ENCODE results near the gene ADAMTSL4.

- TF ChIP-seq, protein P1, sequence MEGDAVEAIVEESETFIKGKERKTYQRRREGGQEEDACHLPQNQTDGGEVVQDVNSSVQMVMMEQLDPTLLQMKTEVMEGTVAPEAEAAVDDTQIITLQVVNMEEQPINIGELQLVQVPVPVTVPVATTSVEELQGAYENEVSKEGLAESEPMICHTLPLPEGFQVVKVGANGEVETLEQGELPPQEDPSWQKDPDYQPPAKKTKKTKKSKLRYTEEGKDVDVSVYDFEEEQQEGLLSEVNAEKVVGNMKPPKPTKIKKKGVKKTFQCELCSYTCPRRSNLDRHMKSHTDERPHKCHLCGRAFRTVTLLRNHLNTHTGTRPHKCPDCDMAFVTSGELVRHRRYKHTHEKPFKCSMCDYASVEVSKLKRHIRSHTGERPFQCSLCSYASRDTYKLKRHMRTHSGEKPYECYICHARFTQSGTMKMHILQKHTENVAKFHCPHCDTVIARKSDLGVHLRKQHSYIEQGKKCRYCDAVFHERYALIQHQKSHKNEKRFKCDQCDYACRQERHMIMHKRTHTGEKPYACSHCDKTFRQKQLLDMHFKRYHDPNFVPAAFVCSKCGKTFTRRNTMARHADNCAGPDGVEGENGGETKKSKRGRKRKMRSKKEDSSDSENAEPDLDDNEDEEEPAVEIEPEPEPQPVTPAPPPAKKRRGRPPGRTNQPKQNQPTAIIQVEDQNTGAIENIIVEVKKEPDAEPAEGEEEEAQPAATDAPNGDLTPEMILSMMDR (IDR thresholded peaks at IDR 0.05), result no peak
- TF ChIP-seq POLR2A (IDR thresholded peaks at IDR 0.05), result no peak
Observed at GRCh38 chr1:150544204-150544603, 5.0 kb upstream of the ADAMTSL4 start.
